GM23248 (cell line): Measurements from ENCODE around the gene GIT1. TPM values are rescaled to one million over a fixed set of nuclear protein-coding genes. Genes with fewer than 3 reads are reported as not detected.

Experiments used
- DNase-seq: peaks from one replicate; pipeline ENCODE4 v3.0.0-alpha.2; 2015
- H2AFZ ChIP-seq: fragments of 200-600 bp; sonication (generic); 2 replicates; pipeline ENCODE4 v1.6.1; 2016; ENCODE audit warnings: antibody characterized with exemption
- H3F3A ChIP-seq: fragments of 200-600 bp; sonication (generic); 2 replicates; pipeline ENCODE4 v1.6.1; 2016; ENCODE audit warnings: mild to moderate bottlenecking, antibody characterized with exemption, mixed run types; ENCODE audit not compliant: insufficient read depth
- H3K27ac ChIP-seq: fragments of 200-600 bp; sonication (generic); 2 replicates; pipeline ENCODE4 v1.5.1; 2016; ENCODE audit warnings: mild to moderate bottlenecking
- H3K27me3 ChIP-seq: fragments of 200-600 bp; sonication (generic); replicated peaks from 2 replicates; pipeline ENCODE4 v1.6.1; 2016; ENCODE audit warnings: mild to moderate bottlenecking; ENCODE audit not compliant: insufficient read depth
- H3K36me3 ChIP-seq: fragments of 200-600 bp; sonication (generic); 2 replicates; pipeline ENCODE4 v1.6.1; 2016; ENCODE audit warnings: low read depth, mild to moderate bottlenecking
- H3K4me1 ChIP-seq: fragments of 200-600 bp; sonication (generic); 2 replicates; pipeline ENCODE4 v1.6.1; 2016; ENCODE audit warnings: mild to moderate bottlenecking; ENCODE audit not compliant: insufficient read depth
- H3K4me2 ChIP-seq: fragments of 200-600 bp; sonication (generic); one replicate; pipeline ENCODE4 v1.6.1; 2016; ENCODE audit warnings: mild to moderate bottlenecking; ENCODE audit not compliant: unreplicated experiment
- H3K4me3 ChIP-seq: fragments of 200-600 bp; sonication (generic); 2 replicates; pipeline ENCODE4 v1.5.1; 2016; ENCODE audit warnings: mild to moderate bottlenecking
- H3K79me2 ChIP-seq: fragments of 200-600 bp; sonication (generic); 2 replicates; pipeline ENCODE4 v1.6.1; 2016; ENCODE audit warnings: mild to moderate bottlenecking; ENCODE audit not compliant: insufficient read depth
- H3K9ac ChIP-seq: fragments of 200-600 bp; sonication (generic); 2 replicates; pipeline ENCODE4 v1.6.1; 2016; ENCODE audit warnings: mild to moderate bottlenecking
- H3K9me2 ChIP-seq: fragments of 200-600 bp; sonication (generic); 2 replicates; pipeline ENCODE4 v1.6.1; 2016; ENCODE audit warnings: mixed run types, mild to moderate bottlenecking, moderate library complexity; ENCODE audit not compliant: insufficient read depth
- H3K9me3 ChIP-seq: fragments of 200-600 bp; sonication (generic); one replicate; pipeline ENCODE4 v1.6.1; 2017; ENCODE audit warnings: low read depth
- H4K20me1 ChIP-seq: fragments of 200-600 bp; sonication (generic); 2 replicates; pipeline ENCODE4 v1.6.0; 2016; ENCODE audit not compliant: insufficient read depth
- EZH2 ChIP-seq: fragments of 200-600 bp; sonication (generic); IDR thresholded peaks from 2 replicates; pipeline ENCODE4 v1.6.1; 2018; ENCODE audit warnings: antibody characterized with exemption, mild to moderate bottlenecking; ENCODE audit not compliant: insufficient read depth, poor library complexity, severe bottlenecking
- EZH2phosphoT487 ChIP-seq: fragments of 200-600 bp; sonication (generic); IDR thresholded peaks from 2 replicates; pipeline ENCODE4 v1.6.1; 2018; ENCODE audit warnings: antibody characterized with exemption, moderate library complexity, mild to moderate bottlenecking, low read depth; ENCODE audit not compliant: insufficient read depth
- WGBS, 2 experiments: methylation state at CpG; one replicate each; pipeline ENCODE4 v1.1.6; 2015 to 2017; ENCODE audit warnings: low lambda C conversion rate in 2 of 2, low coverage in 1 of 2; ENCODE audit errors: missing lambda C conversion rate in 2 of 2; 5-methylcytosine and 5-hydroxymethylcytosine counted together
- in situ Hi-C: fragments of 300-500 bp; cut with MboI; formaldehyde crosslinking; loops from 2 replicates; pipeline ENCODE4 v1.15.0; 2020
- polyA plus RNA-seq: library from polyadenylated mRNA; unstranded; fragments of >200 nt; fragmentation: Nextera tagmentation; extraction: Ambion mirVana; gene quantifications from 2 replicates; pipeline ENCODE4 v1.2.1, GENCODE V29; 2016
- total RNA-seq: library from RNA; depleted of rRNA; stranded (reverse); fragments of >200 nt; shearing (Covaris generic); gene quantifications from 2 replicates; pipeline ENCODE4 v1.2.3, GENCODE V29; 2014

GIT1 gene
- total and polyA plus RNA-seq, 2 experiments from 2014 or later, result 6.0 to 19.5 TPM

DNA sequence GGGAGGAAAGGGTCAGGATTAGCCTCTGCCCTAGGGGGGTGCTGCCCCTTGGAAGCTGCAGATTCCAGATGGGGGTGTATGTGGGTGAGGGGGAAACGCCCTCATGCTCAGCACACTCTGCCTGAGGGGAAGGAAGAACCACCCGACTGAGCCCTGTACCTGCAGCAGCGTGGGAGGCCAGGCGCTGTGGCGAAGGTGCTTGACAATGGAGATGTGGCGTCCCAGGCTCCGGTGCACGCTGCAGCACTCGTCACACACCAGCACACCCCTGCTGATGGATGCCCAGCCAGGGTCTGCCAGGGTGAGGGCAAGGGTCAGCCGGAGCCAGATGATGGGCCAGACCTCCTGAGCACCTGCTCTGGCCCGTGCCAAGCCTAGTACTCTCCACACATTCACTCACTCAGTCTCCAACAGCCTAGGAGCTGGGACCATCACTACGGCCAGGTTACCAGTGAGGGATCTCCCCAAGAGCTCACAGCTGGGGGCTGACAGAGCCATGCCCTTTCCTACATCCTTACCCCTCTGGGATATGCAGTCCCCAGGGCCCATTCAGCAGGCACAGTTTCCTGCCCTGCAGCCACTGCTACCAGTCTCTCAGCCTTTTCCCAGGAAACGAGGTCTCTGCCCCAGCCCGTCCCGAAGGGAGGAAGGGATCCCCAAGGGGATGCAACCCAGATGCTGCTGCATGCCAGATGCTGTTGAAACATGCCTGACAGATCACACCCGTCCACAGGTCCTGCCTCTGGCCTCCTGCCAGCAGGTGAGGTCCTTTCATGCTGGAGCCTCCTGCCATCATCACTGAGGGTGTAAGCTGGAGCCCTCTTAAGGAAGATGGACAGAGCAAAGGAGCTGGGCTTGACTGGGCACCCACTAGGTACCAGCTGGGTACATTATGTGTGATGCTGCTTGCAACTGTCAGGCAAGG lies 5.9 kb downstream of the GIT1 start:
- Histone ChIP-seq H3K79me2 (peaks cover 66% of the 10 kb centered on the region), H2AFZ (no peak overlapping the region), H3K9ac (no peak overlapping the region), H3K27ac (no peak overlapping the region), H3K27me3 (no peaks in the 10 kb centered on the region), H3K36me3 (no peaks in the 10 kb centered on the region; the same call in 1 of the 2 replicates), H3K9me3 (no peaks in the 10 kb centered on the region), H3K4me1 (peaks cover 12% of the 10 kb centered on the region), H3F3A (no peaks in the 10 kb centered on the region), H3K4me3 (no peak overlapping the region), H4K20me1 (peaks cover 3% of the 10 kb centered on the region; the same call in 1 of the 2 replicates), H3K9me2 (no peaks in the 10 kb centered on the region), H3K4me2 (no peak overlapping the region)
- TF ChIP-seq EZH2phosphoT487 (no peak), EZH2 (no peak)
- DNase-seq, result no peak
- in situ Hi-C loops, result no loop called here
- WGBS, 2 experiments, result 92 to 94% methylated on average over 15 to 16 of the region's 16 CpGs

DNA sequence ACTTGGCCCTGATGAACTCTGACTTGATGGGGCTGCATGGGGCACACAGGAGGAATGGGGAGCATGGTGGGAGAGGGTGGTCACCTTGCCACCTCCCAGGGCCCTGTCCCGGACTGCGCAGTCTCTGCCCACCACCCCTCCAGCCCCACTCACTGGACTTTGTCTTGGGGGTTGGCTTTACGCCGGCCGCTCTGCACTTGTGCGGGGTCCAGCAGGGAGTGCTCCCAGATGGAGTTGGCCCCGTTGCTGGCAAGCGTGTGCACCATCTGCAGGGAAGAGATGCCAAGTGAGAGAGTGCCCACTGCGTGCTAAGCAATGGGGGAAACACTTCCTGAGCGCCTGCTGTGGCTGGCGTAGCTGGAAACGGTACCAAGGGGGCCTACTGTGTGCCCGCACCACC lies 6.7 kb downstream of the GIT1 start:
- no peaks in the 10 kb centered on the region for H3K9me2 ChIP-seq
- peaks cover 58% of the 10 kb centered on the region for H3K79me2 ChIP-seq
- H3K9me3 ChIP-seq, result no peaks in the 10 kb centered on the region
- 57 to 64% methylated on average over 13 of the region's 13 CpGs for WGBS, 2 experiments
- H3K9ac ChIP-seq, result no peak overlapping the region
- H3K36me3 ChIP-seq, result no peaks in the 10 kb centered on the region; the same call in 1 of the 2 replicates
- no peak overlapping the region for H2AFZ ChIP-seq
- no peak overlapping the region for H3K4me2 ChIP-seq
- DNase-seq, result no peak
- peaks cover 9% of the 10 kb centered on the region for H3K4me1 ChIP-seq
- in situ Hi-C loops, result no loop called here
- no peaks in the 10 kb centered on the region for H3K27me3 ChIP-seq
- H3K4me3 ChIP-seq, result no peak overlapping the region
- H3F3A ChIP-seq, result no peaks in the 10 kb centered on the region
- peaks cover 3% of the 10 kb centered on the region; the same call in 1 of the 2 replicates for H4K20me1 ChIP-seq
- H3K27ac ChIP-seq, result no peak overlapping the region
- TF ChIP-seq EZH2, result no peak
- no peak for TF ChIP-seq EZH2phosphoT487

DNA sequence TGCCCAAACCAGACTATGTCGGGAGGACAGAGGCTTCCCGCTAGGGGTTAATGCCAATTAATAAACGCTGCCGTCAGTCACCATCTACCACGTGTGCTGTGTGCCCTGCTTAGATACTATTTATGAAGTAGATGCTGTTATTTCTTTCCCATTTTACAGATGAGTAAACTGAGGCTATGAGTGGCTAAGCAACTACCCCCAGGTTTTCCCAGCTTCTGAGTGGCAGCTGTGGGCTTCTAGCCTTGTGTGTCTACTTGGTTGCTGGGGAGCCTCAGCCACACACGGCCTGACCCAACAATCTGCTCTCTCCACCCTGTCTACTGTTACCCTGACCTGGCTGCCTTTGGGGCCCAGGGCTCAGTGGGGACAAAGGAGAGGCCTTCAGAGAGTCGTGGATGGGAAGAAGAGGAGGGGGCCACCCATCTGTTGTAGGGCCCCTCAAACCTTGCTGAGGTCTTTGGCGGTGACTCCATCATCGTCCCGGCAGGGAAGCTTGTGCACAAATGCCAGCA lies 7.1 kb downstream of the GIT1 start:
- Histone ChIP-seq H3K36me3 (no peaks in the 10 kb centered on the region; the same call in 1 of the 2 replicates), H4K20me1 (peaks cover 3% of the 10 kb centered on the region; the same call in 1 of the 2 replicates), H3K27ac (no peak overlapping the region), H3K79me2 (peaks cover 54% of the 10 kb centered on the region), H3K9ac (no peak overlapping the region), H3K4me2 (no peak overlapping the region), H3F3A (no peaks in the 10 kb centered on the region), H3K4me3 (no peak overlapping the region), H3K9me2 (no peaks in the 10 kb centered on the region), H2AFZ (no peak overlapping the region), H3K9me3 (no peaks in the 10 kb centered on the region), H3K27me3 (no peaks in the 10 kb centered on the region), H3K4me1 (peaks cover 9% of the 10 kb centered on the region; the same call in 1 of the 2 replicates)
- 56 to 58% methylated on average over 10 of the region's 10 CpGs for WGBS, 2 experiments
- TF ChIP-seq EZH2phosphoT487, result no peak
- TF ChIP-seq EZH2, result no peak
- in situ Hi-C loops, result no loop called here
- DNase-seq, result no peak

DNA sequence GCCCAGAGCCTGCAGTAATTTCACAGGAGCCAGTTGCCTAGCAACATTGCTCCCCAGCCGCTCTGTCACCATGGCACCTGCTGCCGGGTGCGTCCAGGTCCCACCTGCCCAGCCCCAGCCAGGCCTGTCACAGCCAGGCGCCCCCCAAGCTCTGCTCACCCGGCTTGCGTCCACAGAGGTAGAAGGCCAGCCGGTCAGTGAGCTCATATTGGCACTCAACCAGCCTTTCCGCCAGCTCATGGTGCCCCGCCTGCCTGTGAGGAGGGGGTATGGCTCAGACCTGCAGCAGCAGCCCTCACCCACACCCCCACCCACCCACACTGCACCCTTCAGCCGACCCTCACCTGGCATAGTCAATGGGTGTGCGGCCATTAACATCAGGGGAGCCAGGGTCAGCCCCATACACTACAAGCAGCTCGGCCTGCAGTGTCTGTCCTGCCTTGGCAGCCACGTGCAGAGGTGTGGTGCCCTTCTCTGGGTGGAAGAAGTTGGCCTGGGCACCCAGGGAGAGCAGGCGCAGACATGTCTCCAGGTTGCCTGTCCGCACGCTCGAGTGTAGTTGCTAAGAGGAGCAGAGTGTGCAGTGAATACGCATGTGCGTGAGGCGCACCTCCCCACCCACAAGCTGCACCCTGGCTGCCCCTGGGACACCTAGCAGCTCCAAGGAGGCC lies 7.7 kb downstream of the GIT1 start:
- Histone ChIP-seq H3K9me3 (no peaks in the 10 kb centered on the region), H3K27me3 (no peaks in the 10 kb centered on the region)
- no peak for DNase-seq

More for the DNA sequence above, 7.7 kb downstream of the GIT1 start:
- no peak overlapping the region for H3K9ac ChIP-seq
- no peaks in the 10 kb centered on the region; the same call in 1 of the 2 replicates for H3K36me3 ChIP-seq
- H3K4me1 ChIP-seq, result peaks cover 9% of the 10 kb centered on the region; the same call in 1 of the 2 replicates
- no peaks in the 10 kb centered on the region for H3F3A ChIP-seq
- peaks cover 48% of the 10 kb centered on the region for H3K79me2 ChIP-seq
- H3K4me3 ChIP-seq, result no peak overlapping the region
- 87 to 88% methylated on average over 17 to 18 of the region's 20 CpGs for WGBS, 2 experiments
- peaks cover 3% of the 10 kb centered on the region; the same call in 1 of the 2 replicates for H4K20me1 ChIP-seq
- no peak overlapping the region for H2AFZ ChIP-seq
- no peak overlapping the region for H3K27ac ChIP-seq
- TF ChIP-seq EZH2phosphoT487 (no peak), EZH2 (no peak)
- in situ Hi-C loops, result no loop called here
- H3K9me2 ChIP-seq, result no peaks in the 10 kb centered on the region
- H3K4me2 ChIP-seq, result no peak overlapping the region
